HepG2 (cell line): ENCODE data around the gene SLCO4A1. TPM values are rescaled to one million over a fixed set of nuclear protein-coding genes. Genes with fewer than 3 reads are reported as not detected.

Experiments used
- CHD4 ChIP-seq: fragments of 200-600 bp; sonication (generic); IDR thresholded peaks from 2 replicates; pipeline ENCODE4 v1.7.0; 2017; ENCODE audit warnings: mild to moderate bottlenecking, low read length, borderline replicate concordance
- FIP1L1 ChIP-seq: fragments of 200-400 bp; formaldehyde crosslinking; IDR thresholded peaks from 2 replicates; pipeline ENCODE4 v1.6.1; 2018; ENCODE audit warnings: low read depth, mild to moderate bottlenecking, low read length, moderate library complexity, borderline replicate concordance; ENCODE audit not compliant: insufficient read depth
- MIER3 ChIP-seq: IDR thresholded peaks from 2 replicates; pipeline ENCODE4 v1.6.1; 2016; ENCODE audit warnings: missing compliant biosample characterization, borderline replicate concordance
- MZF1 ChIP-seq: sonication (generic); formaldehyde crosslinking; IDR thresholded peaks from 2 replicates; pipeline ENCODE4 v1.8.1; 2023; ENCODE audit warnings: mild to moderate bottlenecking, missing genetic modification reagents, borderline replicate concordance
- RERE ChIP-seq: IDR thresholded peaks from 2 replicates; pipeline ENCODE4 v1.6.1; 2016; ENCODE audit warnings: low read depth, missing genetic modification reagents, missing compliant biosample characterization
- SALL2 ChIP-seq: sonication (generic); formaldehyde crosslinking; IDR thresholded peaks from 2 replicates; pipeline ENCODE4 v1.8.1; 2023; ENCODE audit warnings: mild to moderate bottlenecking, missing genetic modification reagents, inconsistent platforms
- ZBTB44 ChIP-seq: sonication (generic); formaldehyde crosslinking; IDR thresholded peaks from 2 replicates; pipeline ENCODE4 v1.4.0; 2020; ENCODE audit warnings: missing genetic modification reagents
- ZFP37 ChIP-seq: sonication (generic); formaldehyde crosslinking; IDR thresholded peaks from 2 replicates; pipeline ENCODE4 v1.4.0; 2020; ENCODE audit warnings: missing genetic modification reagents, borderline replicate concordance
- ZKSCAN8 ChIP-seq: IDR thresholded peaks from 2 replicates; pipeline ENCODE4 v1.6.1; 2016; ENCODE audit warnings: borderline replicate concordance, missing genetic modification reagents, missing compliant biosample characterization
- ZNF318 ChIP-seq: sonication (generic); formaldehyde crosslinking; IDR thresholded peaks from 2 replicates; pipeline ENCODE4 v1.4.0; 2020; ENCODE audit warnings: mild to moderate bottlenecking, missing genetic modification reagents
- ZNF564 ChIP-seq: sonication (generic); formaldehyde crosslinking; IDR thresholded peaks from 2 replicates; pipeline ENCODE4 v1.8.1; 2023; ENCODE audit warnings: mild to moderate bottlenecking, missing genetic modification reagents
- polyA plus RNA-seq, 8 experiments: library from polyadenylated mRNA; depleted of rRNA in 3 of 8; stranded (reverse) in 7 of 8; unstranded in 1 of 8; fragments of >200 nt; fragmentation: Illumina TruSeq in 4 of 8; extraction: Trizol in 4 of 8; gene quantifications; 2 replicates each; pipeline versions ENCODE4 v1.2.1 to v1.2.3, GENCODE V29; 2011 to 2016; ENCODE audit warnings: low read depth in 4 of 8, missing spikeins in 1 of 8, mixed read lengths in 1 of 8; ENCODE audit not compliant: insufficient read depth in 1 of 8
- total RNA-seq, 5 experiments: library from RNA; depleted of rRNA; stranded (reverse); fragments of >200 nt; fragmentation: Illumina TruSeq; extraction: Trizol; gene quantifications; 2 replicates each; pipeline ENCODE4 v1.2.3, GENCODE V29; 2016; ENCODE audit warnings: low read depth in 1 of 5

Gene SLCO4A1
- total and polyA plus RNA-seq, 2 of the 13 experiments (the other 11 are each of a cell fraction or from before 2014, with no cell fraction given) = 55.5 to 112 TPM

GRCh38 chr20:62667530-62668440 is 25.5 kb downstream of the SLCO4A1 start (continued):
- TF ChIP-seq FIP1L1 (0 out of 2 replicates have a peak, but pooled peaks have one; percentile 19), ZKSCAN8 (CRISPR knock-in tag) (no peak), ZNF564 (0 out of 2 replicates have a peak, but pooled peaks have one; percentile 5), CHD4 (peak; percentile 80; the same call in 1 of the 2 replicates), MZF1 (CRISPR knock-in tag) (0 out of 2 replicates have a peak, but pooled peaks have one; percentile 26), ZFP37 (CRISPR knock-in tag) (no peak), SALL2 (CRISPR knock-in tag) (peak; percentile 14; the same call in 1 of the 2 replicates), ZNF318 (no peak), MIER3 (CRISPR knock-in tag) (0 out of 2 replicates have a peak, but pooled peaks have one; percentile 7), ZBTB44 (CRISPR knock-in tag) (0 out of 2 replicates have a peak, but pooled peaks have one; percentile 45), RERE (CRISPR knock-in tag) (no peak)
